22Rv1 (cell line): Measurements from ENCODE around the gene ABO.

Source experiments
- CTCF ChIP-seq: fragments of 450-650 bp; IDR thresholded peaks from 2 replicates; pipeline ENCODE4 v1.5.1; 2017; ENCODE audit warnings: mild to moderate bottlenecking
- ZFX ChIP-seq: fragments of 450-650 bp; IDR thresholded peaks from 2 replicates; pipeline ENCODE4 v1.6.1; 2017; ENCODE audit warnings: antibody characterized with exemption, borderline replicate concordance

DNA sequence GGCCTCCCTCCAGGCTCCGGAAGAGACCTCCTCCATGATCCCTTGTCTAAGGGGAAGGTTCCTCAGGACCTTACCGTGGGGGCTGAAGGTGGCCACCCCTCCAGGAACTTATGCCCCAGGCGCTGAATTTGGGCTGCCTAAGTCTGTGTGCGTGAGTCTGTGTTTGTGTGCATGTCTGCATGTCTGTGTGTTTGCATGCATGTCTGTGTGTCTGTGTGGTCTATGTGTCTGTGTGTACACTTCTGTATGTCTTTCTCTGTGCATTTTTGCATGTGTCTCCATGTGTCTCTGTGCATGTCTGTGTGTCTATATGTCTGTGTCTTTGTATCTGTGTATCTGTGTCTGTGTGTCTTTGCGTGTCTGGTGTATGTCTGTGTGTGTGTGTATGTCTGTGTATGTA lies 20.5 kb downstream of the ABO start:
- TF ChIP-seq CTCF (no peak), ZFX (no peak)
